Smooth muscle cell (in vitro differentiated cells): ENCODE data around the gene SESN3. TPM values are rescaled to one million over a fixed set of nuclear protein-coding genes. Genes with fewer than 3 reads are reported as not detected.
A peak's percentile ranks its signal among the peaks of the same experiment; 100 is the strongest.

Experiments used
- DNase-seq: peaks from one replicate; lab custom pipeline; 2025; ENCODE audit not compliant: unreplicated experiment; lab: John Stamatoyannopoulos, UW
- H2AFZ ChIP-seq: fragments of 200-600 bp; sonication (generic); 2 replicates; pipeline ENCODE4 v1.6.0; 2016; ENCODE audit warnings: antibody characterized with exemption, low read depth, mild to moderate bottlenecking
- H3F3A ChIP-seq: fragments of 200-600 bp; sonication (generic); 2 replicates; pipeline ENCODE4 v1.6.0; 2017; ENCODE audit warnings: antibody characterized with exemption, low read depth
- H3K27ac ChIP-seq: fragments of 200-600 bp; sonication (generic); 2 replicates; pipeline ENCODE4 v1.5.1; 2016; ENCODE audit warnings: low read depth, mild to moderate bottlenecking
- H3K27me3 ChIP-seq: fragments of 200-600 bp; sonication (generic); 2 replicates; pipeline ENCODE4 v1.6.1; 2016; ENCODE audit warnings: low read depth, mild to moderate bottlenecking
- H3K36me3 ChIP-seq: fragments of 200-600 bp; sonication (generic); 2 replicates; pipeline ENCODE4 v1.5.1; 2016; ENCODE audit warnings: low read depth
- H3K4me1 ChIP-seq: fragments of 200-600 bp; sonication (generic); 2 replicates; pipeline ENCODE4 v1.5.1; 2016; ENCODE audit warnings: low read depth
- H3K4me2 ChIP-seq: fragments of 200-600 bp; sonication (generic); 2 replicates; pipeline ENCODE4 v1.6.0; 2016; ENCODE audit warnings: mild to moderate bottlenecking
- H3K4me3 ChIP-seq: fragments of 200-600 bp; sonication (generic); 2 replicates; pipeline ENCODE4 v1.5.1; 2016; ENCODE audit warnings: mild to moderate bottlenecking
- H3K79me2 ChIP-seq: fragments of 200-600 bp; sonication (generic); 2 replicates; pipeline ENCODE4 v1.6.0; 2016; ENCODE audit warnings: low read depth, mild to moderate bottlenecking
- H3K9ac ChIP-seq: fragments of 200-600 bp; sonication (generic); 2 replicates; pipeline ENCODE4 v1.6.0; 2016; ENCODE audit warnings: low read depth
- H3K9me3 ChIP-seq: fragments of 200-600 bp; sonication (generic); replicated peaks from 2 replicates; pipeline ENCODE4 v1.5.1; 2016; ENCODE audit warnings: low read depth
- H4K20me1 ChIP-seq: fragments of 200-600 bp; sonication (generic); 2 replicates; pipeline ENCODE4 v1.6.0; 2016; ENCODE audit warnings: low read depth
- WGBS: methylation state at CpG from one replicate; pipeline ENCODE4 v1.1.7; 2016; ENCODE audit warnings: low lambda C conversion rate; 5-methylcytosine and 5-hydroxymethylcytosine counted together
- polyA plus RNA-seq: library from polyadenylated mRNA; unstranded; fragments of >200 nt; fragmentation: Nextera tagmentation; extraction: Ambion mirVana; gene quantifications from 2 replicates; pipeline ENCODE4 v1.2.1, GENCODE V29; 2016
- total RNA-seq: library from RNA; depleted of rRNA; stranded (reverse); fragments of >200 nt; gene quantifications from 2 replicates; pipeline ENCODE4 v1.2.3, GENCODE V29; 2014
- TF ChIP-seq, protein P1 (sequence below): fragments of 200-600 bp; sonication (generic); IDR thresholded peaks from 2 replicates; pipeline ENCODE4 v1.5.1; 2017; ENCODE audit warnings: borderline replicate concordance, mild to moderate bottlenecking, antibody characterized with exemption; ENCODE audit not compliant: insufficient read depth, poor library complexity, severe bottlenecking

Gene SESN3
- total and polyA plus RNA-seq, 2 experiments from 2014 or later = 20.4 to 374 TPM

DNA sequence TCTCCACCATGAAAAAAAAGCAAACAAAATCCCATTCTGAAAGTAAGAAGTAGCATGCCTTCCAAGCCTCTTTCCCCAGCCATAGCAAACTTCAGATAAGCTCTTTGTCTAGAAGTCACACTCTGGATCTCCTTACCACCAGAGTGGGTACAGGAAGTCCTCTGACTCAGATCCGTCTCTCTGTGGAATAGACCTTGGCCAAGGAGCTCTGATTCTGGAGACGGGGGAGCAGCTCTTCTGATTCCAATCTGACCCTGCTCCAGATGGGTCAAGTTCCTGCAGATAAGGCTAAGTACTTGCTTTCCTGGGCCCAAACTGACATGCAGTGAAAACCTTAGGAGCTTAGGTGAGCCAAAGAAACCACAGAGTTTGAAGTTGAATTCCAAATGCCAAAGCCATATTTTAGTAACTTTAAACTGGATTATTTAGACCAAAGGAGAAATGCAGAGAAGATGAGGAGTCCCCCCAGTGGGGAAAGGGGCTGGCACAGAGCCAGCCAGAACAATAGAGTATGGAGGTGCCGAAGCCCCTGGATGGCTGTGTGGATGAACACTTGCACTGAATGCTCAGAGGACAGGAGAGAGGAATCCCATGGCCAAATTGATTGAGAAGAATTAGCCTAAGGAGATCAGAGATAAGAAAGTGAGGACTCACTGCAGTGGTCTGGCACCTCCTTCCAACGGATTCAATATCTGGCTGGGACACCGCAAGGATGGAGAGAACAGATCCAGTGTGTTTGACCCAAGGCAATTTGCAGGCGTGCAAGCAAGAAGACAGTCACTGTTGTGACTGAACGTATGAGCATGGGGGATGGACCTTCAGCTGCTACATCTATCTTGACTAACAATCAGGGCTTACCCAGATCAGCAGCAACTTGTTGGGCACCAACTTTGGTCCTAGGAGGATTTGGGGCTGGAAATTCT lies 86.4 kb downstream of the SESN3 start:
- Histone ChIP-seq H3K4me2 (peak overlapping the region; percentile 0), H4K20me1 (no peaks in the 10 kb centered on the region), H3K9ac (no peak overlapping the region), H3K4me1 (peaks cover 29% of the 10 kb centered on the region), H3K4me3 (no peak overlapping the region), H3K36me3 (no peaks in the 10 kb centered on the region), H3K27me3 (no peaks in the 10 kb centered on the region), H2AFZ (no peak overlapping the region), H3K9me3 (no peaks in the 10 kb centered on the region), H3F3A (peaks cover 54% of the 10 kb centered on the region), H3K27ac (peak overlapping the region; percentile 86), H3K79me2 (no peaks in the 10 kb centered on the region)
- DNase-seq = no peak
- 59% methylated on average over 7 of the region's 7 CpGs for WGBS
- TF ChIP-seq, protein P1, sequence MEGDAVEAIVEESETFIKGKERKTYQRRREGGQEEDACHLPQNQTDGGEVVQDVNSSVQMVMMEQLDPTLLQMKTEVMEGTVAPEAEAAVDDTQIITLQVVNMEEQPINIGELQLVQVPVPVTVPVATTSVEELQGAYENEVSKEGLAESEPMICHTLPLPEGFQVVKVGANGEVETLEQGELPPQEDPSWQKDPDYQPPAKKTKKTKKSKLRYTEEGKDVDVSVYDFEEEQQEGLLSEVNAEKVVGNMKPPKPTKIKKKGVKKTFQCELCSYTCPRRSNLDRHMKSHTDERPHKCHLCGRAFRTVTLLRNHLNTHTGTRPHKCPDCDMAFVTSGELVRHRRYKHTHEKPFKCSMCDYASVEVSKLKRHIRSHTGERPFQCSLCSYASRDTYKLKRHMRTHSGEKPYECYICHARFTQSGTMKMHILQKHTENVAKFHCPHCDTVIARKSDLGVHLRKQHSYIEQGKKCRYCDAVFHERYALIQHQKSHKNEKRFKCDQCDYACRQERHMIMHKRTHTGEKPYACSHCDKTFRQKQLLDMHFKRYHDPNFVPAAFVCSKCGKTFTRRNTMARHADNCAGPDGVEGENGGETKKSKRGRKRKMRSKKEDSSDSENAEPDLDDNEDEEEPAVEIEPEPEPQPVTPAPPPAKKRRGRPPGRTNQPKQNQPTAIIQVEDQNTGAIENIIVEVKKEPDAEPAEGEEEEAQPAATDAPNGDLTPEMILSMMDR = no peak

DNA sequence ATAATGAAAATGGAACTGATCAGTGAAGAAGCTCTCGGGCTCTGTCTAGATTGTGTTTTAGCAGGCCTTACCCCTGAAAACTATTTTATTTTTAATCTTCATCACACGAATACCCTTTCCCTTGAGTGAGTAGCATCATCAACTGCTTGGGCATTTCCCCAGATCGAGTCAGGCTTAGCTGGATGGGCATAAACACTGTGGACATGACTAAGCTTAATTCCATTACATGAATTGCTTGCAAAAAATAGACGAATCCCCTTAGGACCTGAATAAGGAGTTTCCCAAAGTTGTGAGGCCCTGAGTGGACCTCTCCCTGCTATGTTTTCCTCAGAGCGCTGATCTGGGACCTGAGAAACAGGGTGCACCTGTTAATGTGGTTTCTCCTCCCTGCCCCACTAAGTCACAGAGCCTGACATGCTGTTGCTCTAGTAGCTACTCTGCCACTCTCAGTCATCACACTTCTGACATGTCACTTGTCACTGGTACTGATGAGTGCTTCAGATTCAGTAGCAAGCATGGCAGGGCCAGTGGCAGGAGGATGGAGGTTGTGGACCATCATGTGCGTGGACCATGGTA lies 87.8 kb downstream of the SESN3 start:
- no peak for DNase-seq
- Histone ChIP-seq H3K4me2 (peak overlapping the region; percentile 43), H3K27me3 (no peaks in the 10 kb centered on the region), H4K20me1 (no peaks in the 10 kb centered on the region), H3F3A (peaks cover 57% of the 10 kb centered on the region), H3K36me3 (no peaks in the 10 kb centered on the region), H3K9me3 (no peaks in the 10 kb centered on the region), H3K4me3 (no peak overlapping the region), H3K9ac (no peak overlapping the region), H3K79me2 (no peaks in the 10 kb centered on the region), H3K27ac (peak overlapping the region; percentile 86), H3K4me1 (peaks cover 33% of the 10 kb centered on the region), H2AFZ (no peak overlapping the region)
- TF ChIP-seq, protein P1 = no peak
- WGBS = 69% methylated on average over 6 of the region's 6 CpGs

DNA sequence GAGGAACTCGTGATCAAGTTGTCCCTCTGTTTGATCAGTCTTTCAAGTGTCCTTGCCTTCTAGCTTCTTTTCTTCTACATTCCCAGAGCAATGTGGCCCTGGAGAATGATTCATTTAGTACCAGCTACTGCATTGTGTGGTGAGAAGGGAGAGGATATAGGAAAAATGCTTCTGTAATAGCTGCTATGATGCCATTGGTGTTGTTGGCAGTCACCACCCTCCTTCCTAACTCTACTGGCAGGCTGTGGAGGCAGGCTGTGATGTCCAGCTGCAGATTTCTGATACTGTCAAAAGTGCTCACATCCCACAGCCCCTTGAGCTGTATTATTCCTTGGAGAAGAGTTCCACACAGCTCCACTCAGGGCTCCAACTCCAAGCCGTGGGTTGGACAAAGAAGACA lies 88.6 kb downstream of the SESN3 start:
- Histone ChIP-seq H3K36me3 (no peaks in the 10 kb centered on the region), H2AFZ (no peak overlapping the region), H3K4me1 (peaks cover 36% of the 10 kb centered on the region), H3K4me2 (peak overlapping the region; percentile 43), H3K27me3 (no peaks in the 10 kb centered on the region), H3K4me3 (no peak overlapping the region), H3K9me3 (no peaks in the 10 kb centered on the region), H3K9ac (no peak overlapping the region), H3K79me2 (no peaks in the 10 kb centered on the region), H4K20me1 (no peaks in the 10 kb centered on the region), H3K27ac (peak overlapping the region; percentile 86), H3F3A (peaks cover 54% of the 10 kb centered on the region)
- no peak for DNase-seq
- 67% methylated on average over 2 of the region's 2 CpGs for WGBS
- TF ChIP-seq, protein P1 = no peak
